ENCODE results near the gene PDE8A. TPM values are rescaled to one million over a fixed set of nuclear protein-coding genes. Genes with fewer than 3 reads are reported as not detected.

PDE8A gene
- total and polyA plus RNA-seq, 2 donors (not counting 1 experiment from before 2014, with no cell fraction given), result 17.7 to 26.3 TPM

DNA sequence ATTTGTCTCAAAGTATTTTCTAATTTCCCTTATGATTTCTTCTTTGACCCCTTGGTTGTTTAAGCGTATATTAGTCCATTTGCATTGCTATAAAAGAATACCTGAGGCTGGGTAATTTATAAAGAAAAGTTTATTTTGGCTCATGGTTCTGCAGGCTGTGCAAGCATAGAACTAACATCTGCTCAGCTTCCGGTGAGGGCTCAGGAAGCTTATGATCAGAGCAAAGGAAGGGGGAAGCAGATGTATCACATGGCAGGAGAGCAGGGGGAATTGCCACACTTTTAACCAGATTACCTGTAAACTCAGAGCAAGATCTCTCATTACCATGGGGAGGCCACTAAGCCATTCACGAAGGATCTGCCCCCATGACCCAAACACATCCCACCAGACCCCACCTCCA, 148.2 kb downstream of the PDE8A start:
- H2AFZ ChIP-seq (ENCODE audit: low read length), result no peak overlapping the region
- H4K20me1 ChIP-seq (ENCODE audit: control insufficient read depth, extremely low read depth, insufficient read depth, low read length), result no peaks in the 10 kb centered on the region
- H3K79me2 ChIP-seq (ENCODE audit: control insufficient read depth, insufficient read depth, low read length), result no peaks in the 10 kb centered on the region
- H3K9ac ChIP-seq (ENCODE audit: insufficient read depth, low read length), result no peak overlapping the region
- no peaks in the 10 kb centered on the region for H3K27me3 ChIP-seq (ENCODE audit: control insufficient read depth, insufficient read depth, low read length)
- no peak overlapping the region for H3K4me2 ChIP-seq (ENCODE audit: extremely low read depth, insufficient read depth, low read length)
- no peak overlapping the region for H3K27ac ChIP-seq (ENCODE audit: insufficient read depth, low read length)
- H3K4me1 ChIP-seq (ENCODE audit: control insufficient read depth, extremely low read depth, insufficient read depth, low read length), result no peaks in the 10 kb centered on the region
- no peaks in the 10 kb centered on the region for H3K36me3 ChIP-seq (ENCODE audit: control insufficient read depth, insufficient read depth, low read length)
- H3K9me3 ChIP-seq (ENCODE audit: control insufficient read depth, insufficient read depth, low read depth, low read length), result no peaks in the 10 kb centered on the region
- no peak overlapping the region for H3K4me3 ChIP-seq (replicated peaks in 1 of 4; ENCODE audit: control extremely low read depth in 1 of 4, insufficient read depth in 1 of 4, low read depth in 3 of 4, low read length in 4 of 4)
- DNase-seq (ENCODE audit: low read depth in 2 of 2), result no peak
- TF ChIP-seq, protein P1, sequence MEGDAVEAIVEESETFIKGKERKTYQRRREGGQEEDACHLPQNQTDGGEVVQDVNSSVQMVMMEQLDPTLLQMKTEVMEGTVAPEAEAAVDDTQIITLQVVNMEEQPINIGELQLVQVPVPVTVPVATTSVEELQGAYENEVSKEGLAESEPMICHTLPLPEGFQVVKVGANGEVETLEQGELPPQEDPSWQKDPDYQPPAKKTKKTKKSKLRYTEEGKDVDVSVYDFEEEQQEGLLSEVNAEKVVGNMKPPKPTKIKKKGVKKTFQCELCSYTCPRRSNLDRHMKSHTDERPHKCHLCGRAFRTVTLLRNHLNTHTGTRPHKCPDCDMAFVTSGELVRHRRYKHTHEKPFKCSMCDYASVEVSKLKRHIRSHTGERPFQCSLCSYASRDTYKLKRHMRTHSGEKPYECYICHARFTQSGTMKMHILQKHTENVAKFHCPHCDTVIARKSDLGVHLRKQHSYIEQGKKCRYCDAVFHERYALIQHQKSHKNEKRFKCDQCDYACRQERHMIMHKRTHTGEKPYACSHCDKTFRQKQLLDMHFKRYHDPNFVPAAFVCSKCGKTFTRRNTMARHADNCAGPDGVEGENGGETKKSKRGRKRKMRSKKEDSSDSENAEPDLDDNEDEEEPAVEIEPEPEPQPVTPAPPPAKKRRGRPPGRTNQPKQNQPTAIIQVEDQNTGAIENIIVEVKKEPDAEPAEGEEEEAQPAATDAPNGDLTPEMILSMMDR (conservative IDR thresholded peaks at IDR 0.05 in 1 of 2, IDR thresholded peaks at IDR 0.05 in 1 of 2; ENCODE audit: low read depth in 1 of 2, low read length in 2 of 2), result no peak
- no peak for TF ChIP-seq EZH2 (IDR thresholded peaks at IDR 0.05; ENCODE audit: low read length, missing control alignments)

DNA sequence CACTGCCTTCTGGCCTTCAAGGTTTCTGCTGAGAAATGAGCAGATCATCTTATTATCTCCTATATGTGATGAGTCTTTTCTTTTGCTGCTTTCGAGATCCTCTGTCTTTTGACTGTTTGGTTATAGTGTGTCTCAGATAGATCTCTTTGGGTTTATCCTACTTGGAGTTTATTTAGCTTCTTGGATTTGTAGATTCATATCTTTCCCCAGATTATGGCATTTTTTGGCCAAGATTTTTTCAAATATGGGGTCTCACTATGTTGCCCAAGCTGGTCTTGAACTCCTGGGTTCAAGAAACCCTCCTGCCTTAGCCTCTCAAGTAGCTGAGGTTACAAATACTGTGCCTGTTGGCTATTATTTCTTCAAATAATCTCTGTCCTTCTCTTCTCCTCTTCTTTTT, 150.3 kb downstream of the PDE8A start:
- H3K9ac ChIP-seq (ENCODE audit: insufficient read depth, low read length), result no peak overlapping the region
- no peak overlapping the region for H2AFZ ChIP-seq (ENCODE audit: low read length)
- no peaks in the 10 kb centered on the region for H4K20me1 ChIP-seq (ENCODE audit: control insufficient read depth, extremely low read depth, insufficient read depth, low read length)
- H3K4me3 ChIP-seq (replicated peaks in 1 of 4; ENCODE audit: control extremely low read depth in 1 of 4, insufficient read depth in 1 of 4, low read depth in 3 of 4, low read length in 4 of 4), result no peak overlapping the region
- H3K36me3 ChIP-seq (ENCODE audit: control insufficient read depth, insufficient read depth, low read length), result no peaks in the 10 kb centered on the region
- no peak for TF ChIP-seq EZH2 (IDR thresholded peaks at IDR 0.05; ENCODE audit: low read length, missing control alignments)
- TF ChIP-seq, protein P1 (conservative IDR thresholded peaks at IDR 0.05 in 1 of 2, IDR thresholded peaks at IDR 0.05 in 1 of 2; ENCODE audit: low read depth in 1 of 2, low read length in 2 of 2), result no peak
- H3K9me3 ChIP-seq (ENCODE audit: control insufficient read depth, insufficient read depth, low read depth, low read length), result no peaks in the 10 kb centered on the region
- H3K27ac ChIP-seq (ENCODE audit: insufficient read depth, low read length), result no peak overlapping the region
- H3K27me3 ChIP-seq (ENCODE audit: control insufficient read depth, insufficient read depth, low read length), result no peaks in the 10 kb centered on the region
- H3K79me2 ChIP-seq (ENCODE audit: control insufficient read depth, insufficient read depth, low read length), result no peaks in the 10 kb centered on the region
- no peak overlapping the region for H3K4me2 ChIP-seq (ENCODE audit: extremely low read depth, insufficient read depth, low read length)
- H3K4me1 ChIP-seq (ENCODE audit: control insufficient read depth, extremely low read depth, insufficient read depth, low read length), result no peaks in the 10 kb centered on the region
- DNase-seq (ENCODE audit: low read depth in 2 of 2), result no peak

- TF ChIP-seq EZH2 (IDR thresholded peaks at IDR 0.05; ENCODE audit: low read length, missing control alignments), result no peak
- TF ChIP-seq, protein P1 (conservative IDR thresholded peaks at IDR 0.05 in 1 of 2, IDR thresholded peaks at IDR 0.05 in 1 of 2; ENCODE audit: low read depth in 1 of 2, low read length in 2 of 2), result no peak
- H3K36me3 ChIP-seq (ENCODE audit: control insufficient read depth, insufficient read depth, low read length), result no peaks in the 10 kb centered on the region
Observed at GRCh38 chr15:85133709-85134108, 152.1 kb downstream of the PDE8A start.

More at GRCh38 chr15:85133709-85134108, 152.1 kb downstream of the PDE8A start:
- Histone ChIP-seq H3K4me2 (ENCODE audit: extremely low read depth, insufficient read depth, low read length) (no peak overlapping the region), H3K27ac (ENCODE audit: insufficient read depth, low read length) (no peak overlapping the region), H3K27me3 (ENCODE audit: control insufficient read depth, insufficient read depth, low read length) (no peaks in the 10 kb centered on the region), H2AFZ (ENCODE audit: low read length) (no peak overlapping the region), H4K20me1 (ENCODE audit: control insufficient read depth, extremely low read depth, insufficient read depth, low read length) (no peaks in the 10 kb centered on the region), H3K4me1 (ENCODE audit: control insufficient read depth, extremely low read depth, insufficient read depth, low read length) (no peaks in the 10 kb centered on the region), H3K4me3 (replicated peaks in 1 of 4; ENCODE audit: control extremely low read depth in 1 of 4, insufficient read depth in 1 of 4, low read depth in 3 of 4, low read length in 4 of 4) (no peak overlapping the region), H3K79me2 (ENCODE audit: control insufficient read depth, insufficient read depth, low read length) (no peaks in the 10 kb centered on the region), H3K9me3 (ENCODE audit: control insufficient read depth, insufficient read depth, low read depth, low read length) (no peaks in the 10 kb centered on the region), H3K9ac (ENCODE audit: insufficient read depth, low read length) (no peak overlapping the region)
- DNase-seq (ENCODE audit: low read depth in 2 of 2), result no peak
